HepG2 (cell line): Measurements from ENCODE around the gene DLX3. TPM values are rescaled to one million over a fixed set of nuclear protein-coding genes. Genes with fewer than 3 reads are reported as not detected.

Experiments
- ATAC-seq: fragments of 200-7000 bp; cut with Tn5 transposase; 3 replicates; pipeline ENCODE4 v1.9.1; 2020; ENCODE audit warnings: mild to moderate bottlenecking, moderate library complexity
- BruUV-seq: library from RNA; stranded (reverse); fragments of 400-500 nt; replicated peaks from 2 replicates; lab custom pipeline; 2021; lab: Mats Ljungman, UMichigan
- CTCF ChIA-PET: fragments of 300-600 bp; formaldehyde crosslinking; extraction: SDS; loops from one replicate; lab custom pipeline; 2021; ENCODE audit warnings: low total read pairs, inconsistent platforms, low intra/inter-chr PET ratio; lab: Yijun Ruan, JAX
- POLR2A ChIA-PET: fragments of 350-600 bp; sonication (Branson Sonifier 250); formaldehyde crosslinking; loops from one replicate; lab custom pipeline; 2020; ENCODE audit warnings: antibody characterized with exemption, inconsistent platforms; lab: Yijun Ruan, JAX
- DNase-seq: peaks from one replicate; pipeline ENCODE4 v3.0.0-alpha.2; 2015; ENCODE audit warnings: low spot score
- FAIRE-seq: peaks from 3 replicates; lab custom pipeline; 2011; peaks lifted over from hg19 to GRCh38; lab: Jason Lieb, UNC
- H2AFZ ChIP-seq: one replicate; pipeline ENCODE4 v1.6.1; 2011; ENCODE audit warnings: low read length, inconsistent platforms
- H3K27ac ChIP-seq: fragments of 300-600 bp; 3 replicates; pipeline ENCODE4 v1.8.0; 2011; ENCODE audit warnings: mixed run types, mild to moderate bottlenecking, mixed read lengths, low read length, inconsistent platforms; ENCODE audit not compliant: insufficient read depth; ENCODE audit errors: extremely low read length
- H3K27me3 ChIP-seq, 2 experiments: fragments of 200-600 bp in 1 of 2; 2 replicates in 1 of 2; 3 replicates in 1 of 2; pipeline versions ENCODE4 v1.6.0 to v1.8.0; 2011; ENCODE audit warnings: low read length in 2 of 2, mild to moderate bottlenecking in 2 of 2, moderate library complexity in 2 of 2, inconsistent platforms in 1 of 2; ENCODE audit not compliant: insufficient read depth in 2 of 2, control insufficient read depth in 1 of 2
- H3K36me3 ChIP-seq, 2 experiments: fragments of 200-600 bp in 1 of 2; replicated peaks in 1 of 2; 2 replicates in 1 of 2; 3 replicates in 1 of 2; pipeline versions ENCODE4 v1.5.1 to v1.8.0; 2011; ENCODE audit warnings: low read length in 2 of 2, inconsistent platforms in 1 of 2; ENCODE audit not compliant: insufficient read depth in 2 of 2, control insufficient read depth in 1 of 2
- H3K4me1 ChIP-seq: 2 replicates; pipeline ENCODE4 v1.5.1; 2012; ENCODE audit warnings: low read length, inconsistent platforms; ENCODE audit not compliant: insufficient read depth
- H3K4me2 ChIP-seq: 2 replicates; pipeline ENCODE4 v1.6.0; 2011; ENCODE audit warnings: low read depth, low read length, inconsistent platforms
- H3K4me3 ChIP-seq, 3 experiments: fragments of 200-600 bp in 1 of 3; sonication (generic), shearing (Covaris generic) in 1 of 3; replicated peaks in 1 of 3; 2 replicates each; pipeline ENCODE4 v1.5.1; 2011 to 2016; ENCODE audit warnings: low read length in 3 of 3, inconsistent platforms in 2 of 3, low read depth in 2 of 3, mild to moderate bottlenecking in 2 of 3, control low read depth in 1 of 3, mixed read lengths in 1 of 3; ENCODE audit not compliant: insufficient read depth in 1 of 3
- H3K79me2 ChIP-seq: one replicate; pipeline ENCODE4 v1.6.1; 2011; ENCODE audit warnings: low read length, inconsistent platforms; ENCODE audit not compliant: insufficient read depth
- H3K9ac ChIP-seq: 2 replicates; pipeline ENCODE4 v1.6.0; 2011; ENCODE audit warnings: mild to moderate bottlenecking, low read depth, low read length, inconsistent platforms; ENCODE audit not compliant: insufficient read depth
- H3K9me3 ChIP-seq: 2 replicates; pipeline ENCODE4 v1.5.1; 2012; ENCODE audit warnings: mild to moderate bottlenecking, low read length
- H4K20me1 ChIP-seq: 2 replicates; pipeline ENCODE4 v1.6.0; 2011; ENCODE audit warnings: inconsistent platforms, mild to moderate bottlenecking, low read length, moderate library complexity; ENCODE audit not compliant: insufficient read depth
- ATF1 ChIP-seq: IDR thresholded peaks from 2 replicates; pipeline ENCODE4 v1.6.1; 2016; ENCODE audit warnings: mild to moderate bottlenecking, control low read depth
- ATF7-NPFF ChIP-seq: sonication (generic); formaldehyde crosslinking; IDR thresholded peaks from 2 replicates; pipeline ENCODE4 v1.8.1; 2023; ENCODE audit warnings: mild to moderate bottlenecking, low read depth, missing genetic modification reagents, moderate library complexity
- CCDC6 ChIP-seq: sonication (generic); formaldehyde crosslinking; IDR thresholded peaks from 2 replicates; pipeline ENCODE4 v1.8.1; 2022; ENCODE audit warnings: mild to moderate bottlenecking, missing genetic modification reagents, moderate library complexity
- DPF2 ChIP-seq: sonication (generic); formaldehyde crosslinking; IDR thresholded peaks from 2 replicates; pipeline ENCODE4 v1.4.0; 2020; ENCODE audit warnings: mild to moderate bottlenecking, low read depth, missing genetic modification reagents, borderline replicate concordance
- FIP1L1 ChIP-seq: fragments of 200-400 bp; formaldehyde crosslinking; IDR thresholded peaks from 2 replicates; pipeline ENCODE4 v1.6.1; 2018; ENCODE audit warnings: low read depth, mild to moderate bottlenecking, low read length, moderate library complexity, borderline replicate concordance; ENCODE audit not compliant: insufficient read depth
- HDAC1 ChIP-seq: sonication (generic); formaldehyde crosslinking; IDR thresholded peaks from 2 replicates; pipeline ENCODE4 v1.5.1; 2020; ENCODE audit warnings: mild to moderate bottlenecking, missing genetic modification reagents
- IKZF4 ChIP-seq: sonication (generic); formaldehyde crosslinking; IDR thresholded peaks from 2 replicates; pipeline ENCODE4 v1.5.1; 2020; ENCODE audit warnings: borderline replicate concordance, mild to moderate bottlenecking, low read depth, missing genetic modification reagents; ENCODE audit errors: not compliant biosample characterization
- JDP2 ChIP-seq: sonication (generic); formaldehyde crosslinking; IDR thresholded peaks from 2 replicates; pipeline ENCODE4 v1.8.1; 2022; ENCODE audit warnings: missing genetic modification reagents, borderline replicate concordance
- KLF6 ChIP-seq: IDR thresholded peaks from 2 replicates; pipeline ENCODE4 v1.8.0; 2016; ENCODE audit warnings: missing biosample characterization, missing genetic modification reagents
- NFE2L1 ChIP-seq: sonication (generic); formaldehyde crosslinking; IDR thresholded peaks from 2 replicates; pipeline ENCODE4 v1.4.0; 2020; ENCODE audit warnings: missing genetic modification reagents, mild to moderate bottlenecking, borderline replicate concordance
- PBX3 ChIP-seq: sonication (generic); formaldehyde crosslinking; IDR thresholded peaks from 2 replicates; pipeline ENCODE4 v1.8.1; 2023; ENCODE audit warnings: missing genetic modification reagents, inconsistent platforms, borderline replicate concordance
- SOX5 ChIP-seq: IDR thresholded peaks from 2 replicates; pipeline ENCODE4 v1.6.1; 2016; ENCODE audit warnings: borderline replicate concordance
- TRIM24 ChIP-seq: sonication (generic); formaldehyde crosslinking; IDR thresholded peaks from 2 replicates; pipeline ENCODE4 v1.8.0; 2022; ENCODE audit warnings: mild to moderate bottlenecking, missing genetic modification reagents
- ZBTB38 ChIP-seq: sonication (generic); formaldehyde crosslinking; IDR thresholded peaks from 2 replicates; pipeline ENCODE4 v1.5.1; 2020; ENCODE audit warnings: mild to moderate bottlenecking, missing genetic modification reagents
- ZNF3 ChIP-seq: IDR thresholded peaks from 2 replicates; pipeline ENCODE4 v1.7.0; 2017; ENCODE audit warnings: inconsistent platforms
- ZNF331 ChIP-seq: sonication (generic); formaldehyde crosslinking; IDR thresholded peaks from 2 replicates; pipeline ENCODE4 v1.4.0; 2020; ENCODE audit warnings: missing genetic modification reagents
- ZNF354B ChIP-seq: sonication (generic); formaldehyde crosslinking; IDR thresholded peaks from 2 replicates; pipeline ENCODE4 v1.8.0; 2022; ENCODE audit warnings: mild to moderate bottlenecking, missing genetic modification reagents
- WGBS: methylation state at CpG from one replicate; pipeline ENCODE4 v1.1.6; 2017; ENCODE audit warnings: low lambda C conversion rate; 5-methylcytosine and 5-hydroxymethylcytosine counted together
- in situ Hi-C: cut with HindIII; loops from 2 replicates; pipeline ENCODE4 v1.10.0; 2017; ENCODE audit warnings: low pct_unique_long_range_greater_than_20kb; ENCODE audit not compliant: extremely low pct_ligation_motif_present
- intact Hi-C: fragments of 100-400 bp; cut with micrococcal nuclease; formaldehyde crosslinking; loops from one replicate; pipeline ENCODE4 v1.10.0; 2022; ENCODE audit not compliant: unreplicated experiment
- polyA plus RNA-seq, 8 experiments: library from polyadenylated mRNA; depleted of rRNA in 3 of 8; stranded (reverse) in 7 of 8; unstranded in 1 of 8; fragments of >200 nt; fragmentation: Illumina TruSeq in 4 of 8; extraction: Trizol in 4 of 8; gene quantifications; 2 replicates each; pipeline versions ENCODE4 v1.2.1 to v1.2.3, GENCODE V29; 2011 to 2016; ENCODE audit warnings: low read depth in 4 of 8, missing spikeins in 1 of 8, mixed read lengths in 1 of 8; ENCODE audit not compliant: insufficient read depth in 1 of 8
- total RNA-seq, 5 experiments: library from RNA; depleted of rRNA; stranded (reverse); fragments of >200 nt; fragmentation: Illumina TruSeq; extraction: Trizol; gene quantifications; 2 replicates each; pipeline ENCODE4 v1.2.3, GENCODE V29; 2016; ENCODE audit warnings: low read depth in 1 of 5

Gene DLX3
- total and polyA plus RNA-seq, 2 of the 13 experiments (the other 11 are each of a cell fraction or from before 2014, with no cell fraction given): 0.03 TPM; not detected in 1

DNA sequence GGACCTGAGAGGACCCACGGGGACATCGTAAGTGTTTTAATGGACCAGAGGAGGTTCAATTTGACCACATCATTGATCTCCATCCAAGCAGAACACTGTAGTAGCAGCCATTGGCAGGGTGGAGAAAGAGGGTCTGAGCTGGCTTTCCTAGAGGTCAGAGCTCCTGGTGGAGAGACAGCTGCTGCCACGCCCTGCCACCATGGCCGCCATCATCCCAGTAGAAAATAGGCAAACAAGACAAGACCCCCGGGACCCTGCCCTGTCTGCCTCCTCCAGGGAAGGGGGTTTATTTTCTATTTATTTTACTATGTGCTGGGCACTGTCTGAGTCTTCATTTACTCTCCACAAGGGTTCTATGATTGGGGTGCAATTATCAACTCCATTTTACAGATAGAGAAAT, 49.5 kb upstream of the DLX3 start:
- Histone ChIP-seq H3K9ac (no peak overlapping the region), H3K4me3 (no peak overlapping the region), H3K4me1 (no peaks in the 10 kb centered on the region), H3K4me2 (no peak overlapping the region), H3K27me3 (peaks cover 4 to 13% of the 10 kb centered on the region in 2 experiments; a peak in 2 of 5 replicates), H3K27ac (no peak overlapping the region), H3K79me2 (no peaks in the 10 kb centered on the region), H2AFZ (no peak overlapping the region), H3K9me3 (no peaks in the 10 kb centered on the region), H4K20me1 (no peaks in the 10 kb centered on the region), H3K36me3 (no peaks in the 10 kb centered on the region)
- no peak for TF ChIP-seq ZNF3 (CRISPR knock-in tag)
- TF ChIP-seq KLF6 (CRISPR knock-in tag): no peak
- TF ChIP-seq DPF2: no peak
- TF ChIP-seq NFE2L1 (CRISPR knock-in tag): no peak
- TF ChIP-seq ZNF331: no peak
- no peak for TF ChIP-seq ATF1 (CRISPR knock-in tag)
- no peak for TF ChIP-seq ZNF354B
- no peak for TF ChIP-seq ATF7-NPFF (CRISPR knock-in tag)
- no peak for TF ChIP-seq HDAC1 (CRISPR knock-in tag)
- DNase-seq: no peak
- WGBS: 23% methylated on average over 5 of the region's 5 CpGs
- in situ Hi-C loops: no loop called here
- ChIA-PET CTCF (no interaction called here), POLR2A (no interaction called here)
- BruUV-seq: no TSS peak
- intact Hi-C loops: no loop called here
- no peak for ATAC-seq
- FAIRE-seq: no peak

- intact Hi-C loops (no loop called here), in situ Hi-C loops (no loop called here)
- Histone ChIP-seq H3K27ac (no peak overlapping the region), H3K79me2 (no peaks in the 10 kb centered on the region), H3K27me3 (peaks cover 4 to 16% of the 10 kb centered on the region in 2 experiments; a peak in 3 of 5 replicates), H2AFZ (no peak overlapping the region), H3K9me3 (no peaks in the 10 kb centered on the region), H3K4me2 (no peak overlapping the region), H3K4me3 (no peak overlapping the region), H4K20me1 (no peaks in the 10 kb centered on the region), H3K9ac (no peak overlapping the region), H3K4me1 (no peaks in the 10 kb centered on the region), H3K36me3 (no peaks in the 10 kb centered on the region)
- DNase-seq (no peak), FAIRE-seq (no peak), ATAC-seq (no peak)
- BruUV-seq: no TSS peak
- ChIA-PET CTCF (no interaction called here), POLR2A (no interaction called here)
- WGBS: 48% methylated on average over 16 of the region's 16 CpGs
- no peak for TF ChIP-seq TRIM24 (CRISPR knock-in tag)
- TF ChIP-seq PBX3 (CRISPR knock-in tag): no peak
- TF ChIP-seq ZBTB38 (CRISPR knock-in tag): no peak
- no peak for TF ChIP-seq FIP1L1
- no peak for TF ChIP-seq JDP2 (CRISPR knock-in tag)
- no peak for TF ChIP-seq SOX5 (CRISPR knock-in tag)
- no peak for TF ChIP-seq CCDC6 (CRISPR knock-in tag)
- TF ChIP-seq IKZF4 (CRISPR knock-in tag): no peak
Measured at GRCh38 chr17:50043290-50044148, 48.5 kb upstream of the DLX3 start.
